LNCaP clone FGC (cell line): Measurements from ENCODE around the gene CYP4A22.
A peak's percentile ranks its signal among the peaks of the same experiment; 100 is the strongest.
"Not testable (repeated sequence)": the region's sequence is repeated elsewhere in the genome, so short reads cannot be mapped to it uniquely, and the experiment has no call there.

Experiments used
- DNase-seq: peaks from one replicate; pipeline ENCODE4 v3.0.0-alpha.2; 2011; ENCODE audit warnings: low read depth
- H3K4me3 ChIP-seq: 2 replicates; pipeline ENCODE4 v1.5.1; 2011; ENCODE audit warnings: mild to moderate bottlenecking, low read depth, low read length, control low read depth
- TF ChIP-seq, protein P1 (sequence below): IDR thresholded peaks from 2 replicates; pipeline ENCODE4 v1.5.1; 2012; ENCODE audit warnings: mild to moderate bottlenecking; ENCODE audit not compliant: control insufficient read depth, insufficient read depth; ENCODE audit errors: extremely low read depth

The CYP4A22 gene

DNA sequence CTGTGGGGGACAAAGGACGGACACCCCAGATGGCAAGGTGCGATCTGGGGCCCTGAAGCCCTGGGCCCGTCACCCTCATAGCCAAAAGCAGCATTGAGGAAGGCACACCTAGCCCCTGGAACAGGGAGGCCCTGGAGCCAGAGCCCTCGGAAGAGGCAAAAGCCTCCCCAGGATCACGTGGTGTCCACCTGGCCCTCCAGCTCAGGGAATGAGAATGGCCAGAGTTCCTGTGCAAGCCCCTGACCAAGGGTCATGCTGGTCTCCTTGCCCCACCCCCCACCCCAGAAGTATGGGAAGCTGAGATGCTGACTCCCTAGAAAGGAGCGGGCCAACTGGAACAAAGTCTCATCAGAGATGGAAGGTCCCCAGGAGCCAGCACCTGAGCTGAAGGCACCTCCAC lies 53.6 kb downstream of the CYP4A22 start:
- TF ChIP-seq, protein P1, sequence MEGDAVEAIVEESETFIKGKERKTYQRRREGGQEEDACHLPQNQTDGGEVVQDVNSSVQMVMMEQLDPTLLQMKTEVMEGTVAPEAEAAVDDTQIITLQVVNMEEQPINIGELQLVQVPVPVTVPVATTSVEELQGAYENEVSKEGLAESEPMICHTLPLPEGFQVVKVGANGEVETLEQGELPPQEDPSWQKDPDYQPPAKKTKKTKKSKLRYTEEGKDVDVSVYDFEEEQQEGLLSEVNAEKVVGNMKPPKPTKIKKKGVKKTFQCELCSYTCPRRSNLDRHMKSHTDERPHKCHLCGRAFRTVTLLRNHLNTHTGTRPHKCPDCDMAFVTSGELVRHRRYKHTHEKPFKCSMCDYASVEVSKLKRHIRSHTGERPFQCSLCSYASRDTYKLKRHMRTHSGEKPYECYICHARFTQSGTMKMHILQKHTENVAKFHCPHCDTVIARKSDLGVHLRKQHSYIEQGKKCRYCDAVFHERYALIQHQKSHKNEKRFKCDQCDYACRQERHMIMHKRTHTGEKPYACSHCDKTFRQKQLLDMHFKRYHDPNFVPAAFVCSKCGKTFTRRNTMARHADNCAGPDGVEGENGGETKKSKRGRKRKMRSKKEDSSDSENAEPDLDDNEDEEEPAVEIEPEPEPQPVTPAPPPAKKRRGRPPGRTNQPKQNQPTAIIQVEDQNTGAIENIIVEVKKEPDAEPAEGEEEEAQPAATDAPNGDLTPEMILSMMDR: no peak
- H3K4me3 ChIP-seq: no peak overlapping the region
- no peak for DNase-seq

DNA sequence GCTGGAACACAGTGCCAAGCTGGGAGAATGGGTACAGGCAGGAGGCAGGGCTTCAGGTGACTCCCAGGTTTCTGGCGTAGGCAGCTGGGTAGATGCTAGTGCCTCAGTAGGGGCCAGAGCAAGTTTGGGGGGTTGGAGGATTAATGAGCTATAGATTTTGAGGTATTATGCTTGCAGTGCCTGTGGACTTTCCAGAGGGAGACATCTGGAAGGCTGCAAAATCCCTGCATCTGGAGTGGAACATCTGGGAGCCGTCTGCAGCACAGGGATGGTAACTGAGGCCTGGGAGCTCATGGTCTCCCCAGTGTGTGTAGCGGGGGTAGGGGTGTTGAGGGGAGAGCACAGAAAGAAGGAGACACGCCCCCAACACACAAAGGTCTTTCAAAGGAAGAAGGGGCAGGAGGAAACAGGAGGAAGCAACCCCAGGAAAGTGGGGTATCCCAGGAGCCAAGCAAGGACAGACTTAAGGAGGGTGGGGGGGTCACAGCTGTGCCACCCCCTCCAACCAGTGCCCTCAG lies 54.8 kb downstream of the CYP4A22 start:
- TF ChIP-seq, protein P1: no peak

DNA sequence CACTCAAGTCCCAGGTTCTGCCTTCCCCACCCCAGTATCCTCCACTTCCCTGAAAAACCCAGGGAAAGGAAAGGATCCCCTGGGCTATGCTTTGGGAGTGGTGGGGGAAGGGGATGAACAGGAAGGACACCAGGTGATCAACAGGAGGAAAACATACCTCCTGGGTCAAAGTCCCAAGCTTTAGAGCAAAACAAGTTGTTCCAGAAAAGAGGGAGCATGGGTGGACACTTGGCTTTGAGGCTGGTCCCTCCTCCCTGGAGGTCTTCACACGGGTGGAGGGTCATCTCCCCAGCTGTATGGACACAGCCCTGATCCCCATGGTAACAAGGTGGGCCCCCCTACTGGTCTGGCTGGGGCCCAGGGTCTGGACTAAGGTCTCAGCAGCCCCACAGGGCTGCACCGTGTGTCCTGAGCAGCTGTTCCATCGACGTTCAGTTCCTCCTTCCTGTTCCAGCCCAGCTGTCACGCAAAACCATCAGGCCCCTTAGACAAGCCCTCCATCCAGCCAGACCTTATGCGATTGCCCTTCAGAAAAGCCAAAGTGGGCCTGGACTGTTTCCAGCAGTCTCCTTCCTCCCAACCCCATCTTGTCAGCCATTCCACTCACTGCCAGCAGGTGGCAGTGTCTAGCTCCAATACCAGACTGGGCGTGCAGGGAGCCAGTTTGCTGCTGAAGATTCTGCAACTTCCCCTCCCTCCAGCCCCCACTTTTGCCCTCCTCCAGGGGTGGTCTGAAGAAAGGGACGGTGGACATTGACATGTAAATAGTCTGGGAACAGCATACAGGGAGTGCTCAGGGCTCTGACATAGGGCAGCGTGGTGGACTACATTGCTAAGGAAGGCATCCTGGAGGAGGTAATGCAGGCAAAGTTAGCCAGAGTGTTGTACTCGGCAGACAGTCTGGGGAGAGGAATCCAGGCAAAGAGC lies 55.5 kb downstream of the CYP4A22 start:
- TF ChIP-seq, protein P1: peak; percentile 98
- no peak for DNase-seq
- no peak overlapping the region for H3K4me3 ChIP-seq

More for the DNA sequence above, 54.8 kb downstream of the CYP4A22 start:
- no peak for DNase-seq
- no peak overlapping the region for H3K4me3 ChIP-seq

DNA sequence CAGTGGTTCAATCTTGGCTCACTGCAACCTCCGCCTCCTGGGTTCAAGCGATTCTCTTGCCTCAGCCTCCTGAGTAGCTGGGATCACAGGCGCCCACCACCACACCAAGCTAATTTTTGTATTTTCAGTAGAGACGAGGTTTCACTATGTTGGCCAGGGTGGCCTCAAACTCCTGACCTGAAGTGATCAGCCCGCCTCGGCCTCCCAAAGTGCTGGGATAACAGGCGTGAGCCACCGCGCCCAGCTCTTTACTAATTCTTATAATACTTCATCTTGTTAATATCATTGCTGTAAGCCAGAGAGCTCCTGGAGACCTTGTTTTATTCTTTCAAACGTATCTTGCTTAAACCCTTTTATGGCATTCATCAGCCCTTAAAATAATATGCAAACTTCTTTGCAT lies 56.3 kb downstream of the CYP4A22 start:
- not testable (repeated sequence) for DNase-seq, H3K4me3 ChIP-seq

DNA sequence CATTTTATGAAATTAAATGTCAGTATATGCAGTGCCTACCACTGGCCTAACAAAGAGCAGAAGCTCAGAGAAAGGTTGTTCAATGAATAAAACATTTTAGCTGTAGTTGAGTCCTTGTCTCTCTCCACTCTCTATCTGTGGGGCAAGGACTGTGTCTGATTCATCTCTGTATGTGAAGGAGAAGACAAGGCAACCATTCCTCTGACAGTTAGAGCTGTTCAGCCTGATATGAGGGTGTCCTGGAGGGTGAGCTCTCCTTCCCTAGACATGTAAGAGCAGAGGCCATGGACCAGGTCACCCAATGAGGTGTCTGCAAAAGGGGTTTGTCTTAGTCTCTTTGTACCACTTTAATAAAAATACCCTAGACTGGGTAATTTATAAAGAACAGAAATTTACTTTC lies 57.1 kb downstream of the CYP4A22 start:
- DNase-seq: no peak
- TF ChIP-seq, protein P1: no peak

DNA sequence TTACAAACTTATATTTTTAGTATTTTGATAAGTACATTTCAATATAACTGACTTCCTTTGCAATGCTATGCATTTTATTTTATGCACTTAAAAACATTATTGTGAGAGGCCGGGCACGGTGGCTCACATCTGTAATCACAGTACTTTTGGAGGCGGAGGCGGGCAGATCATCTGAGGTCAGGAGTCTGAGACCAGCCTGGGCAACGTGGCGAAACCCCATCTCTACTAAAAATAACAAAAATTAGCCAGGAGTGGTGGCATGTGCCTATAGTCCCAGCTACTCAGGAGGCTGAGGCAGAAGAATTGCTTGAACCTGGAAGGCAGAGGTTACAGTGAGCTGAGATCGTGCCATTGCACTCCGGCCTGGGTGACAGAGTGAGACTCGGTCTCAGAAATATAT lies 58.7 kb downstream of the CYP4A22 start:
- DNase-seq, H3K4me3 ChIP-seq: not testable (repeated sequence)

More for the DNA sequence above, 57.1 kb downstream of the CYP4A22 start:
- no peak overlapping the region for H3K4me3 ChIP-seq

DNA sequence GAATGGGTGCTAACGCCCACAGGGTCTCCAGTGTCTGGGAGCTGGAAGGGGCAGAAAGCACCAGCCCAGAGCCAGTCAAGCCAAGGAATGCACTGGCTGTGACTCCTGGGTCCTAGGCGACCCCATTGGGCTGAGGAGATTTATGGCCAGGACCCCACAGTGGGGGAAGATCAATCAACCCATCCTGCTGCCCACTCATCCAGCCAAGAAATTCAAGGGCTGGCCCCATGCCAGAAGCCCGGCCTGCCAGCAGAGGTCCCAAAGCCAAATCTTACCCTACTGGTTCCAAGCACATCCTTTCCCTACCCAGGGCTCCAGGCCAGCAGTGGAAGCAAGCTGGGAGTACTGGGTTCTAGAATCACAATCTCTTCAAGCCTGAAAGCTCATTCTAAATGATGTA lies 59.4 kb downstream of the CYP4A22 start:
- TF ChIP-seq, protein P1: no peak
- no peak for DNase-seq
- no peak overlapping the region for H3K4me3 ChIP-seq

DNA sequence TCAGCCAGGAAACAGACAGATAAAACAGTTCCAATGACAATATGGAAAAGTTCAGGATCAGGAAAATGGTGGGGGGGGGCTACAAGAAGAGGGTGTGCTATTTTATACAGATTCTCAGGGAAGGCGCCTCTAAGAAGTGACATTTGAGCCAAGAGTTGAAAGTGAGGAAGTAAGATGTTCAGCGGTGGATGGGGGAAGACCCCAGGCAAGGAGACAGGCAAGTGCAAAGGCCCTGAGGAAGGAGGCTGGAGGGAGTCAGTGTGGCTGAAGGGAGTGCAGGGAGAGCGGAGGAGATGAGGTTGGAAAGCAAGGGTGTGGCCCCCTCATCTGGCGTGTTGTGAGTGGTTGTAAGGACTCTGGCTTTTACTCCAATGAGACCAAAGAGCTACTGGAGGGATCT lies 61.0 kb downstream of the CYP4A22 start:
- no peak overlapping the region for H3K4me3 ChIP-seq
- TF ChIP-seq, protein P1: no peak
- no peak for DNase-seq
